Measurements from ENCODE around the gene GTF3C2.
A peak's percentile ranks its signal among the peaks of the same experiment; 100 is the strongest.

DNA sequence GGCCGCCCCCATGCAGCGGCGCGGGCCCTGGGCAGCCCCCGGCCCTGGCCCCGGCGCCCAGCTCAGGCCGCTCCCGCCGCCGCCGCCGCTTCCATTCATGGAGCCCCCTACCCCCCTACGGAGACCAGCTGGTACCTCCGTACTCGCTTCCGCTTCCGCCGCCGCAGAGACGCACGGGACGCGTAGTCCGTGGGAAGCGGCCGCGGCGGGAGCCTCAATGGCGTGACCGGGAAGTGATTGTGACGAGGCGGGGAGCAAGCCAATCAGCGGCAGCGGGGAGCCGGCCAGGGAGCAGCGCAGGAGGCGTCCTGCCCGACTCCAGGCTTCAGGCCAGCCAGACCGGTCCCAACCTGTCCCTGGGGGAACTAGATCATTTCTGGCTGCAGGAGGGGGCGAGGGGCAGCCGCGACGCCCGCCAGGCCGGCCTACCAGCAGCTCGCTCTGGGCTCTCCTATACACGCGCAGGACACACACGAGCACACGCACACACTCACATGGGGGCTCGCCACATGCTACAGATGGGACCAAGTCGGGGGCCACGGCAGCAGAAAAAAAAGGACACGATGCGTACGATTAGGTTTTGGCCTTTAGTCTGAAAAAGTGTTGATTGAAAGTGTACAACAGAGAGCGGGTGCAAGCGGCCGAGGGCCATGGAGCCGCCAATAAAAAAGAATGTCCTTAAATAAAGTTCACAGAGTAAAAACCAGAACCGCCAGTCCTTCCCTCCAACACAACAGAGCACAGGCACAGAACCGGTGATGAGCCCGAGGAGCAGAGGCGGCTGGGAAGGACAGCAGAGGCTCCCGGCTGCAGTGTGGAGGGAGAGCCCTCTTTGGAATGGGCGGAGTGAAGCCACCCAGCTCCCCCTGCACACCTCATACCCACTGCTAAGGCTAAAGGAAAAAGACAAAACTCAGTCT lies 24.3 kb upstream of the GTF3C2 start, which contains the start of gene ZNF513:
- TF ChIP-seq, protein P1, sequence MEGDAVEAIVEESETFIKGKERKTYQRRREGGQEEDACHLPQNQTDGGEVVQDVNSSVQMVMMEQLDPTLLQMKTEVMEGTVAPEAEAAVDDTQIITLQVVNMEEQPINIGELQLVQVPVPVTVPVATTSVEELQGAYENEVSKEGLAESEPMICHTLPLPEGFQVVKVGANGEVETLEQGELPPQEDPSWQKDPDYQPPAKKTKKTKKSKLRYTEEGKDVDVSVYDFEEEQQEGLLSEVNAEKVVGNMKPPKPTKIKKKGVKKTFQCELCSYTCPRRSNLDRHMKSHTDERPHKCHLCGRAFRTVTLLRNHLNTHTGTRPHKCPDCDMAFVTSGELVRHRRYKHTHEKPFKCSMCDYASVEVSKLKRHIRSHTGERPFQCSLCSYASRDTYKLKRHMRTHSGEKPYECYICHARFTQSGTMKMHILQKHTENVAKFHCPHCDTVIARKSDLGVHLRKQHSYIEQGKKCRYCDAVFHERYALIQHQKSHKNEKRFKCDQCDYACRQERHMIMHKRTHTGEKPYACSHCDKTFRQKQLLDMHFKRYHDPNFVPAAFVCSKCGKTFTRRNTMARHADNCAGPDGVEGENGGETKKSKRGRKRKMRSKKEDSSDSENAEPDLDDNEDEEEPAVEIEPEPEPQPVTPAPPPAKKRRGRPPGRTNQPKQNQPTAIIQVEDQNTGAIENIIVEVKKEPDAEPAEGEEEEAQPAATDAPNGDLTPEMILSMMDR (IDR thresholded peaks at IDR 0.05), result no peak
- TF ChIP-seq EP300 (IDR thresholded peaks at IDR 0.05) (no peak), POLR2AphosphoS5 (IDR thresholded peaks at IDR 0.05) (peak; percentile 84 to 95)

All from esophagus muscularis mucosa (tissue), 4 donors.